HFFc6 (cell line): ENCODE results near the gene TRPC6. TPM values are rescaled to one million over a fixed set of nuclear protein-coding genes. Genes with fewer than 3 reads are reported as not detected.

Experiments used
- DNase-seq: peaks from one replicate; pipeline ENCODE4 v3.0.0-alpha.2; 2018
- H3K27ac Mint-ChIP-seq: 2 replicates; pipeline ENCODE4 v1.8.0; 2020; ENCODE audit warnings: mild to moderate bottlenecking, mixed read lengths
- H3K27me3 Mint-ChIP-seq: 2 replicates; pipeline ENCODE4 v1.8.0; 2021; ENCODE audit warnings: mild to moderate bottlenecking, moderate library complexity, mixed read lengths; ENCODE audit not compliant: insufficient read depth
- H3K36me3 Mint-ChIP-seq: 2 replicates; pipeline ENCODE4 v1.8.0; 2021; ENCODE audit warnings: low read depth, mixed read lengths
- H3K4me1 Mint-ChIP-seq: 2 replicates; pipeline ENCODE4 v1.8.0; 2020; ENCODE audit warnings: low read depth, mixed read lengths
- H3K4me3 Mint-ChIP-seq: 2 replicates; pipeline ENCODE4 v1.8.0; 2020; ENCODE audit warnings: mild to moderate bottlenecking, moderate library complexity, mixed read lengths
- H3K9me3 Mint-ChIP-seq: 2 replicates; pipeline ENCODE4 v1.8.0; 2020; ENCODE audit warnings: mild to moderate bottlenecking, mixed read lengths
- microRNA-seq: library from miRNA; unstranded; fragments of <30 nt; microRNA quantifications from one replicate; pipeline ENCODE4, GENCODE V29; 2019
- total RNA-seq, 6 experiments: library from RNA; stranded (reverse); fragmentation: NEBNext Ultra II Directional; extraction: Animal tissue kit (Norgen Biotek cat#: 25700); gene quantifications; 2 replicates in 1 of 6; 3 replicates in 5 of 6; pipeline ENCODE4 v1.2.3, GENCODE V29; 2021
- TF ChIP-seq, protein P1 (sequence below): fragments of 200-600 bp; sonication (generic); IDR thresholded peaks from 2 replicates; pipeline ENCODE4 v1.5.0; 2021; ENCODE audit warnings: antibody characterized with exemption, mild to moderate bottlenecking

Gene TRPC6
- total RNA-seq, 6 experiments from 2014 or later = not detected

- no peaks in the 10 kb centered on the region for H3K36me3 Mint-ChIP-seq
- no peaks in the 10 kb centered on the region; the same call in none of the 2 replicates for H3K9me3 Mint-ChIP-seq
- no peaks in the 10 kb centered on the region for H3K4me1 Mint-ChIP-seq
- TF ChIP-seq, protein P1, sequence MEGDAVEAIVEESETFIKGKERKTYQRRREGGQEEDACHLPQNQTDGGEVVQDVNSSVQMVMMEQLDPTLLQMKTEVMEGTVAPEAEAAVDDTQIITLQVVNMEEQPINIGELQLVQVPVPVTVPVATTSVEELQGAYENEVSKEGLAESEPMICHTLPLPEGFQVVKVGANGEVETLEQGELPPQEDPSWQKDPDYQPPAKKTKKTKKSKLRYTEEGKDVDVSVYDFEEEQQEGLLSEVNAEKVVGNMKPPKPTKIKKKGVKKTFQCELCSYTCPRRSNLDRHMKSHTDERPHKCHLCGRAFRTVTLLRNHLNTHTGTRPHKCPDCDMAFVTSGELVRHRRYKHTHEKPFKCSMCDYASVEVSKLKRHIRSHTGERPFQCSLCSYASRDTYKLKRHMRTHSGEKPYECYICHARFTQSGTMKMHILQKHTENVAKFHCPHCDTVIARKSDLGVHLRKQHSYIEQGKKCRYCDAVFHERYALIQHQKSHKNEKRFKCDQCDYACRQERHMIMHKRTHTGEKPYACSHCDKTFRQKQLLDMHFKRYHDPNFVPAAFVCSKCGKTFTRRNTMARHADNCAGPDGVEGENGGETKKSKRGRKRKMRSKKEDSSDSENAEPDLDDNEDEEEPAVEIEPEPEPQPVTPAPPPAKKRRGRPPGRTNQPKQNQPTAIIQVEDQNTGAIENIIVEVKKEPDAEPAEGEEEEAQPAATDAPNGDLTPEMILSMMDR = no peak
- no peak overlapping the region for H3K27ac Mint-ChIP-seq
- no peaks in the 10 kb centered on the region for H3K27me3 Mint-ChIP-seq
- H3K4me3 Mint-ChIP-seq = no peak overlapping the region
- DNase-seq = no peak
Measured at GRCh38 chr11:101407324-101407723, 176.5 kb downstream of the TRPC6 start.

Small RNAs within 50 kb of the gene (microRNA-seq; reads per million reads assigned to microRNA genes)
- not detected for gene MIR3920
